22Rv1 (cell line): ENCODE results near the gene PRICKLE4.

ENCODE experiments used
- ZFX ChIP-seq: fragments of 450-650 bp; IDR thresholded peaks from 2 replicates; pipeline ENCODE4 v1.6.1; 2017; ENCODE audit warnings: antibody characterized with exemption, borderline replicate concordance
- TF ChIP-seq, protein P1 (sequence below): fragments of 450-650 bp; IDR thresholded peaks from 2 replicates; pipeline ENCODE4 v1.5.1; 2017; ENCODE audit warnings: mild to moderate bottlenecking

DNA sequence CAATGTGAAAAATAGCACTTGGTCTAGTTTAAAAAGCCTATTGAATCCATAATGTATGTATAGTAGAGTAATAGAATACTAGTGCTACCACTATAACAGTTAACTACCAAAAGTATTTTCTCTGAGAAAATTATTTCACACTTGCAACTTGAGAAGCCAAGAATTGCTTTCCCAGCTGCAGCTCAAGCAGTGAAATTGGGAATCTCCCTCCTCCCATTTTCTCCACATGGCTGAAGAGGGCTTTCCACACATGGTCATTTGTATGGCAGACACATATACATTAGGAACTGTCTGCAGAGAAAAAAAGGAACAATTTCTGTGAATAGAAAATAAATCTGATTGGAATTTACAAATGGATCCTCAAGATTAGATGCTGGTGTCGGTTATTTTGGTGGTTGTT is 41.4 kb downstream of the PRICKLE4 start:
- TF ChIP-seq, protein P1, sequence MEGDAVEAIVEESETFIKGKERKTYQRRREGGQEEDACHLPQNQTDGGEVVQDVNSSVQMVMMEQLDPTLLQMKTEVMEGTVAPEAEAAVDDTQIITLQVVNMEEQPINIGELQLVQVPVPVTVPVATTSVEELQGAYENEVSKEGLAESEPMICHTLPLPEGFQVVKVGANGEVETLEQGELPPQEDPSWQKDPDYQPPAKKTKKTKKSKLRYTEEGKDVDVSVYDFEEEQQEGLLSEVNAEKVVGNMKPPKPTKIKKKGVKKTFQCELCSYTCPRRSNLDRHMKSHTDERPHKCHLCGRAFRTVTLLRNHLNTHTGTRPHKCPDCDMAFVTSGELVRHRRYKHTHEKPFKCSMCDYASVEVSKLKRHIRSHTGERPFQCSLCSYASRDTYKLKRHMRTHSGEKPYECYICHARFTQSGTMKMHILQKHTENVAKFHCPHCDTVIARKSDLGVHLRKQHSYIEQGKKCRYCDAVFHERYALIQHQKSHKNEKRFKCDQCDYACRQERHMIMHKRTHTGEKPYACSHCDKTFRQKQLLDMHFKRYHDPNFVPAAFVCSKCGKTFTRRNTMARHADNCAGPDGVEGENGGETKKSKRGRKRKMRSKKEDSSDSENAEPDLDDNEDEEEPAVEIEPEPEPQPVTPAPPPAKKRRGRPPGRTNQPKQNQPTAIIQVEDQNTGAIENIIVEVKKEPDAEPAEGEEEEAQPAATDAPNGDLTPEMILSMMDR = no peak
- TF ChIP-seq ZFX = no peak
